Measurements from ENCODE around the gene PFN2.
A peak's percentile ranks its signal among the peaks of the same experiment; 100 is the strongest.

The PFN2 gene

GRCh38 chr3:149975919-149976318, 5.2 kb upstream of the PFN2 start:
- no peaks in the 10 kb centered on the region for H3K36me3 ChIP-seq (ENCODE audit: control insufficient read depth, low read length)
- H3K79me2 ChIP-seq (ENCODE audit: control insufficient read depth, low read length) = no peaks in the 10 kb centered on the region
- no peak overlapping the region for H3K4me2 ChIP-seq (ENCODE audit: low read length)
- no peaks in the 10 kb centered on the region for H3K9me2 ChIP-seq (replicated peaks; ENCODE audit: control insufficient read depth, low read length)
- peaks cover 8% of the 10 kb centered on the region; the same call in 1 of the 2 replicates for H3F3A ChIP-seq (ENCODE audit: control insufficient read depth, insufficient read depth)
- TF ChIP-seq EZH2phosphoT487 (IDR thresholded peaks at IDR 0.05; ENCODE audit: borderline replicate concordance, low read length) (no peak), CTCF (IDR thresholded peaks at IDR 0.05; ENCODE audit: low read depth, low read length, poor library complexity, severe bottlenecking) (peak; percentile 37)
- no peak overlapping the region for H3K4me3 ChIP-seq (ENCODE audit: low read length)
- no peak overlapping the region for H3K27ac ChIP-seq (ENCODE audit: low read depth, low read length)
- H3K4me1 ChIP-seq (ENCODE audit: control insufficient read depth, low read length) = peaks cover 10% of the 10 kb centered on the region
- H4K20me1 ChIP-seq (ENCODE audit: control insufficient read depth, insufficient read depth, low read depth, low read length) = no peaks in the 10 kb centered on the region
- peaks cover 26% of the 10 kb centered on the region for H3K27me3 ChIP-seq (ENCODE audit: control insufficient read depth, low read length)
- no peaks in the 10 kb centered on the region for H3K9me3 ChIP-seq (ENCODE audit: control insufficient read depth, insufficient read depth, low read length)

DNA sequence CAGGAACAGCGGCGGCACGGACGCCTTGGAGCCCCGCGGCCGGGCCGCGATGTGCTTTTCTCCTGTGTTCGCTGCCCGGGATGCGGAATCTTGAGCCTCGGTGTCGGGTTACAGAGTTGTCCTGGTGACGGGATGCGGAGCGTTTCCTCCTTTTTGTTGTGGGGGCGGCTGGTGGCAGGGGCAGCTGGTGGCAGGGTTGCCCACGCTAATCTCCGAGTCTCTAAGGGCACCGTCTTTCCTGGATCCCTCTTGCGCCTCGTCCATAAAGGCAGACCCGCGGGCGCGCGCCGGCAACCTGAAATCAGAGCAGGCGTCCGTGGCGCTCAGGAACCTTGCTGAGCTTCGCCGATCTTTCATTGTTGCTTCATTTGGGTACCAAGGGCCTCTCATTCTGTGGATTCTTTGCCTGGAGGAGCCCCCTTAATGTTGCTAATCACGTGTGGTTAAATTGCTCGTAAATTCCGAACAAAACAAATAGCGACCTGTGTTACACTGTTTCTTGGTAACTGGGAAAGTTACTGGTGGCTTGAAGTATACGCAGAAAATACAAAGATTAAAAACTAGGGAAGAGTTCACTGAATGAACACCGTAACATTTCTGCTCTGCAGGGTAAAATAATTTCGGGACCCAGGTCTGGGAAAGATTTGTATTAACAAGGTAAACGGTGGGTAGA, 844 bp upstream of the PFN2 start:
- Histone ChIP-seq H3K27ac (ENCODE audit: low read depth, low read length) (no peak overlapping the region), H3K27me3 (ENCODE audit: control insufficient read depth, low read length) (peaks cover 26% of the 10 kb centered on the region), H4K20me1 (ENCODE audit: control insufficient read depth, insufficient read depth, low read depth, low read length) (no peaks in the 10 kb centered on the region; the same call in 1 of the 2 replicates), H3K9me3 (ENCODE audit: control insufficient read depth, insufficient read depth, low read length) (no peaks in the 10 kb centered on the region), H3F3A (ENCODE audit: control insufficient read depth, insufficient read depth) (peaks cover 18% of the 10 kb centered on the region; the same call in 1 of the 2 replicates), H3K4me1 (ENCODE audit: control insufficient read depth, low read length) (peaks cover 23% of the 10 kb centered on the region), H3K9me2 (replicated peaks; ENCODE audit: control insufficient read depth, low read length) (no peaks in the 10 kb centered on the region), H3K79me2 (ENCODE audit: control insufficient read depth, low read length) (peaks cover 7% of the 10 kb centered on the region), H3K36me3 (ENCODE audit: control insufficient read depth, low read length) (peaks cover 2% of the 10 kb centered on the region; the same call in 1 of the 2 replicates), H3K4me2 (ENCODE audit: low read length) (peak overlapping the region; percentile 68), H3K4me3 (ENCODE audit: low read length) (peak overlapping the region; percentile 81)
- TF ChIP-seq CTCF (IDR thresholded peaks at IDR 0.05; ENCODE audit: low read depth, low read length, poor library complexity, severe bottlenecking) (no peak), EZH2phosphoT487 (IDR thresholded peaks at IDR 0.05; ENCODE audit: borderline replicate concordance, low read length) (no peak)

- Histone ChIP-seq H3K27ac (ENCODE audit: low read depth, low read length) (no peak overlapping the region), H3K9me3 (ENCODE audit: control insufficient read depth, insufficient read depth, low read length) (no peaks in the 10 kb centered on the region), H3K4me1 (ENCODE audit: control insufficient read depth, low read length) (peaks cover 23% of the 10 kb centered on the region), H3F3A (ENCODE audit: control insufficient read depth, insufficient read depth) (peaks cover 18% of the 10 kb centered on the region; the same call in 1 of the 2 replicates), H3K27me3 (ENCODE audit: control insufficient read depth, low read length) (peaks cover 26% of the 10 kb centered on the region), H3K36me3 (ENCODE audit: control insufficient read depth, low read length) (peaks cover 6% of the 10 kb centered on the region), H3K79me2 (ENCODE audit: control insufficient read depth, low read length) (peaks cover 7% of the 10 kb centered on the region), H4K20me1 (ENCODE audit: control insufficient read depth, insufficient read depth, low read depth, low read length) (no peaks in the 10 kb centered on the region; the same call in 1 of the 2 replicates), H3K9me2 (replicated peaks; ENCODE audit: control insufficient read depth, low read length) (no peaks in the 10 kb centered on the region), H3K4me2 (ENCODE audit: low read length) (peak overlapping the region; percentile 68), H3K4me3 (ENCODE audit: low read length) (peak overlapping the region; percentile 81)
- no peak for TF ChIP-seq EZH2phosphoT487 (IDR thresholded peaks at IDR 0.05; ENCODE audit: borderline replicate concordance, low read length)
- no peak for TF ChIP-seq CTCF (IDR thresholded peaks at IDR 0.05; ENCODE audit: low read depth, low read length, poor library complexity, severe bottlenecking)
Observed at GRCh38 chr3:149969940-149970715, 567 bp downstream of the PFN2 start.

Data from DOHH2 (cell line).